Measurements from ENCODE around the gene DGKH. TPM values are rescaled to one million over a fixed set of nuclear protein-coding genes. Genes with fewer than 3 reads are reported as not detected.

Gene DGKH
- total and polyA plus RNA-seq, 2 of the 13 experiments (the other 11 are each of a cell fraction or from before 2014, with no cell fraction given): 0.01 to 0.13 TPM

- H3K79me2 ChIP-seq (ENCODE audit: insufficient read depth, low read length): no peaks in the 10 kb centered on the region
- H3K9ac ChIP-seq (ENCODE audit: insufficient read depth, low read depth, low read length): no peak overlapping the region
- ATAC-seq: no peak
- no peaks in the 10 kb centered on the region for H3K27me3 ChIP-seq (ENCODE audit: control insufficient read depth in 1 of 2, insufficient read depth in 2 of 2, low read length in 2 of 2)
- ChIA-PET CTCF (ENCODE audit: low intra/inter-chr PET ratio, low total read pairs) (no interaction called here), POLR2A (no interaction called here)
- H3K9me3 ChIP-seq (ENCODE audit: low read length): no peaks in the 10 kb centered on the region
- H3K4me3 ChIP-seq (replicated peaks in 1 of 3; ENCODE audit: insufficient read depth in 1 of 3, low read depth in 2 of 3, low read length in 3 of 3): no peak overlapping the region
- no peaks in the 10 kb centered on the region for H3K4me1 ChIP-seq (ENCODE audit: insufficient read depth, low read length)
- H4K20me1 ChIP-seq (ENCODE audit: insufficient read depth, low read length): no peaks in the 10 kb centered on the region
- in situ Hi-C loops (cut with HindIII; ENCODE audit: extremely low pct_ligation_motif_present, low pct_unique_long_range_greater_than_20kb): no loop called here
- BruUV-seq (replicated peaks): no TSS peak
- H2AFZ ChIP-seq (ENCODE audit: low read length): no peak overlapping the region
- H3K36me3 ChIP-seq (replicated peaks in 1 of 2; ENCODE audit: control insufficient read depth in 1 of 2, insufficient read depth in 2 of 2, low read length in 2 of 2): no peaks in the 10 kb centered on the region
- intact Hi-C loops (cut with micrococcal nuclease; ENCODE audit: unreplicated experiment): no loop called here
- TF ChIP-seq BATF2 (CRISPR knock-in tag; IDR thresholded peaks at IDR 0.05) (no peak), ZFP82 (CRISPR knock-in tag; IDR thresholded peaks at IDR 0.05; ENCODE audit: borderline replicate concordance) (no peak), SAP130 (CRISPR knock-in tag; IDR thresholded peaks at IDR 0.05; ENCODE audit: low read depth) (no peak), ZMYM2 (CRISPR knock-in tag; IDR thresholded peaks at IDR 0.05) (no peak), PLSCR1 (CRISPR knock-in tag; IDR thresholded peaks at IDR 0.05; ENCODE audit: borderline replicate concordance) (no peak), YEATS4 (CRISPR knock-in tag; IDR thresholded peaks at IDR 0.05; ENCODE audit: borderline replicate concordance) (no peak), MEF2D (CRISPR knock-in tag; IDR thresholded peaks at IDR 0.05) (no peak), ZNF616 (CRISPR knock-in tag; IDR thresholded peaks at IDR 0.05; ENCODE audit: low read depth) (no peak), ZNF781 (CRISPR knock-in tag; IDR thresholded peaks at IDR 0.05; ENCODE audit: borderline replicate concordance, not compliant biosample characterization) (no peak), ZNF678 (CRISPR knock-in tag; IDR thresholded peaks at IDR 0.05) (no peak), ZNF841 (CRISPR knock-in tag; IDR thresholded peaks at IDR 0.05; ENCODE audit: borderline replicate concordance) (no peak), ONECUT2 (CRISPR knock-in tag; IDR thresholded peaks at IDR 0.05) (no peak)
- 44% methylated on average over 2 of the region's 2 CpGs for WGBS (ENCODE audit: low lambda C conversion rate)
- H3K4me2 ChIP-seq (ENCODE audit: low read depth, low read length): no peak overlapping the region
- no peak for FAIRE-seq
- no peak overlapping the region for H3K27ac ChIP-seq (ENCODE audit: extremely low read length, insufficient read depth, low read length)
- no peak for DNase-seq (ENCODE audit: low spot score)
Observed at GRCh38 chr13:42057918-42058530, 9.6 kb downstream of the DGKH start.
